ENCODE data around the gene KRTAP5-10. TPM values are rescaled to one million over a fixed set of nuclear protein-coding genes. Genes with fewer than 3 reads are reported as not detected.
"Not testable (repeated sequence)": the region's sequence is repeated elsewhere in the genome, so short reads cannot be mapped to it uniquely, and the experiment has no call there.

Gene KRTAP5-10
- total and polyA plus RNA-seq, 4 donors, result 0.06 to 0.20 TPM; not detected in 2

GRCh38 chr11:71572811-71573210 lies 7.4 kb downstream of the KRTAP5-10 start:
- no peak overlapping the region for H3K27ac ChIP-seq (ENCODE audit: low read depth in 1 of 2, low read length in 1 of 2)
- WGBS, 2 donors, result 84 to 89% methylated on average over 11 of the region's 11 CpGs
- no peak for ATAC-seq (ENCODE audit: insufficient read depth, low FRiP score)
- peaks cover 0 to 2% (median 0%) of the 10 kb centered on the region in 4 donors for H3K9me3 ChIP-seq (ENCODE audit: control insufficient read depth in 4 of 4, insufficient read depth in 3 of 4, low read length in 3 of 4)
- H3K9ac ChIP-seq (ENCODE audit: insufficient read depth in 1 of 2, low read length in 2 of 2), result no peak overlapping the region
- H3K4me3 ChIP-seq, result no peak overlapping the region
- no peak for DNase-seq
- no peaks in the 10 kb centered on the region for H3K36me3 ChIP-seq (ENCODE audit: control insufficient read depth in 4 of 4, insufficient read depth in 4 of 4, low read length in 4 of 4)
- peaks cover 0 to 9% (median 3%) of the 10 kb centered on the region in 3 donors for H3K27me3 ChIP-seq (ENCODE audit: control insufficient read depth in 3 of 3, insufficient read depth in 3 of 3, low read length in 2 of 3)
- TF ChIP-seq CTCF (IDR thresholded peaks at IDR 0.05; ENCODE audit: control extremely low read depth, extremely low read depth), result no peak
- H3K4me1 ChIP-seq (ENCODE audit: control insufficient read depth in 5 of 5, insufficient read depth in 5 of 5, low read length in 5 of 5), result peaks cover 0 to 3% (median 0%) of the 10 kb centered on the region in 5 donors

- Histone ChIP-seq H3K4me3 (no peak overlapping the region), H3K27me3 (ENCODE audit: control insufficient read depth in 3 of 3, insufficient read depth in 3 of 3, low read length in 2 of 3) (peaks cover 0 to 9% (median 3%) of the 10 kb centered on the region in 3 donors), H3K9ac (ENCODE audit: insufficient read depth in 1 of 2, low read length in 2 of 2) (no peak overlapping the region), H3K4me1 (ENCODE audit: control insufficient read depth in 5 of 5, insufficient read depth in 5 of 5, low read length in 5 of 5) (no peaks in the 10 kb centered on the region), H3K36me3 (ENCODE audit: control insufficient read depth in 4 of 4, insufficient read depth in 4 of 4, low read length in 4 of 4) (no peaks in the 10 kb centered on the region), H3K9me3 (ENCODE audit: control insufficient read depth in 4 of 4, insufficient read depth in 3 of 4, low read length in 3 of 4) (peaks cover 0 to 2% (median 0%) of the 10 kb centered on the region in 4 donors), H3K27ac (ENCODE audit: low read depth in 1 of 2, low read length in 1 of 2) (no peak overlapping the region)
- no peak for DNase-seq
- TF ChIP-seq CTCF (IDR thresholded peaks at IDR 0.05; ENCODE audit: control extremely low read depth, extremely low read depth), result no peak
- ATAC-seq (ENCODE audit: insufficient read depth, low FRiP score), result no peak
- WGBS, 2 donors, result 76 to 92% methylated on average over 5 of the region's 5 CpGs
These were observed 9.1 kb downstream of the KRTAP5-10 start for GRCh38 chr11:71574418-71574817.

- Histone ChIP-seq H3K36me3 (ENCODE audit: control insufficient read depth in 4 of 4, insufficient read depth in 4 of 4, low read length in 4 of 4) (no peaks in the 10 kb centered on the region), H3K27ac (ENCODE audit: low read depth in 1 of 2, low read length in 1 of 2) (no peak overlapping the region), H3K4me1 (ENCODE audit: control insufficient read depth in 5 of 5, insufficient read depth in 5 of 5, low read length in 5 of 5) (no peaks in the 10 kb centered on the region), H3K27me3 (ENCODE audit: control insufficient read depth in 3 of 3, insufficient read depth in 3 of 3, low read length in 2 of 3) (peaks cover 0 to 5% (median 0%) of the 10 kb centered on the region in 3 donors), H3K9me3 (ENCODE audit: control insufficient read depth in 4 of 4, insufficient read depth in 3 of 4, low read length in 3 of 4) (no peaks in the 10 kb centered on the region), H3K9ac (ENCODE audit: insufficient read depth in 1 of 2, low read length in 2 of 2) (no peak overlapping the region), H3K4me3 (no peak overlapping the region)
- 87% methylated on average over 4 of the region's 4 CpGs for WGBS, 2 donors
- TF ChIP-seq CTCF (IDR thresholded peaks at IDR 0.05; ENCODE audit: control extremely low read depth, extremely low read depth), result no peak
- DNase-seq (no peak), ATAC-seq (ENCODE audit: insufficient read depth, low FRiP score) (no peak)
These were observed 10.5 kb downstream of the KRTAP5-10 start for GRCh38 chr11:71575723-71576424.

GRCh38 chr11:71576688-71577465 lies 11.5 kb downstream of the KRTAP5-10 start:
- not testable (repeated sequence) for H3K36me3 ChIP-seq (ENCODE audit: control insufficient read depth in 4 of 4, insufficient read depth in 4 of 4, low read length in 4 of 4); H3K4me1 ChIP-seq (ENCODE audit: control insufficient read depth in 5 of 5, insufficient read depth in 5 of 5, low read length in 5 of 5); H3K9ac ChIP-seq (ENCODE audit: insufficient read depth in 1 of 2, low read length in 2 of 2); H3K4me3 ChIP-seq; H3K27me3 ChIP-seq (ENCODE audit: control insufficient read depth in 3 of 3, insufficient read depth in 3 of 3, low read length in 2 of 3); H3K9me3 ChIP-seq (ENCODE audit: control insufficient read depth in 4 of 4, insufficient read depth in 3 of 4, low read length in 3 of 4); ATAC-seq (ENCODE audit: insufficient read depth, low FRiP score); DNase-seq; H3K27ac ChIP-seq (ENCODE audit: low read depth in 1 of 2, low read length in 1 of 2)
- 90 to 95% methylated on average over 38 to 39 of the region's 41 CpGs for WGBS, 2 donors
